GM19351 (cell line): ENCODE measurements around the gene KCNQ1.
"Not testable (repeated sequence)": the region's sequence is repeated elsewhere in the genome, so short reads cannot be mapped to it uniquely, and the experiment has no call there.

Source experiments
- ATAC-seq: cut with Tn5 transposase; IDR thresholded peaks from one replicate; pipeline ENCODE4 v1.9.1; 2021; ENCODE audit warnings: mild to moderate bottlenecking, moderate library complexity; ENCODE audit not compliant: unreplicated experiment

Gene KCNQ1

DNA sequence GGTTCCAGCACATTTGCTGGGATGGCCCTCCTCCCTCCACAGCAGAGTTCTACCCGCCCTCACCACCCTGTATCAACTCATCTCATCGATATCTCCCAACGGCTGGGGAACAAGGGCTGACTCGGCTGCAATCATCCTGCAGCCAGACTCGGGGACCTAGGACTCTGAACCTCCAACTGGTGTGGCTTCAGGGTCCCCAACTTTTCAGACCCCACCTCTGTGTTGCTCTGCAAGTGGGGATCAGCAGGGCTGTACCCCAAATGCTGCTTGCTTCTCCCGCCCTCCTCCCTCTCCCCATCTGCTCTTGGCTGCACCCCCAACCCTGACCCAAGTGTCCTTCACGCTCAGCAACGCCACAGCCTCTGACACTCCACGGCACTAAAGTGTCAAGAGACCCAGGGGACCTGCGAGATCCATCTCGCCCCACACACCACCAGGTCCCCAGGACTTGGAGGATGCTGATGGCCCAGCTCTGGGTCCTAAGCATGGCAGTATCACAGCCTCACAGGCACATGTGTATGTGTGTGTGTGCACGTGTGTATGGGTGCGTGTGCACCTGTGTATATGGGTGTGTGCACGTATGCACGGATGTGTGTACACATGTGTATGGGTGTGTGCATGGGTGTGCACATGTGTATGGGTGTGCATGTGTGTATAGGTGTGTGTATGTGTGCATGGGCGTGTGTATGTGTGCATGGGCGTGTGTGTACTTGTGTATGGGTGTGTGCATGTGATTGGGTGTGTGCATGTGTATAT, 26.4 kb downstream of the KCNQ1 start:
- ATAC-seq = no peak

DNA sequence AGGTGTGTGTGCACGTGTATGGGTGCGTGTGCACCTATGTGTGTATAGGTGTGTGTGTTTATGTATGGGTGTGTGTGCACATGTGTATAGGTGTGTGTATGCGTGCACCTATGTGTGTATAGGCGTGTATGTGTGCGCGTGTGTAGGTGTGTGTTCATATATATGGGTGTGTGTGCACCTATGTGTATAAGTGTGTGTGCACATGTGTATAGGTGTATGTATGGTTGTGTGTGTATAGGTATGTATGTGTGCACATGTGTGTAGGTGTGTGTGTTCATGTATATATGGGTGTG, 26.9 kb downstream of the KCNQ1 start:
- ATAC-seq = no peak

DNA sequence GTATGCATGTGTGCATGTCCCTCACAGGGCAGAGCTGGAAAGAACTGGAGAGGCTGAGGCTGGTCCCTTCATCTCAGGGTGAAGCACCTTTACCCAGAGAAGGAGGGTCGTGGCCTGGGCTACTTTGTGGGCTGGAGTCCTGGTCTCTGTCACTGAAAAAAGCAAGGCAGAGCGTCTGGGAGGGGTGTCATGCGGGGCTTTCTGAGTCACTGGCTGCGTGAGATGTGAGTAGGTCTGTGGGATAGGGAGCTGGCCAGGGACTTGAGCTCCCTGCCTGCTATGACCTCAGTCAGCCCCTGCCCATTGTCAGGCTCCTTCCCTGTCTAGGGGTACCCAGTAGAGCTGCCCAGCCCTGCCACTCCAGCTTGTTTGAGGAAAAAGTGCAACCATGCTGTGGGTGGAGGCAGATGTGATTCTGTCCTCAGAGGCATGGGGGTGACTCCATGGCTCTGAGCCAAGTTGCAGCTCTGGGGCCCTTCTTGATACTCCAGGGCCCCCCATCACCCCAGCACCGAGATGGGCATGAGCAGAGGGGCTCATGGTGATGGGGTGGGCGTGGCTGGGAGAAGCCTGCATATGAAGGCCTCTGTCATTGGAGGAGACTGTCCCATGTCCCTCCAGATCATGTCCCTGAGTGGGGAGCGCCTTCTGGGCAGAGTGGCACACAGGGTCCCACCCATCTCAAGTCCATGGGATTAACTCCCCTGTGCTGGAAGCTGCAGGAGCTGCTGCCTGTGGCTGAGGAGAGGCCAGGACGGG, 27.8 kb downstream of the KCNQ1 start:
- ATAC-seq = no peak

- ATAC-seq = no peak
Measured at GRCh38 chr11:2473361-2474058, 28.7 kb downstream of the KCNQ1 start.

DNA sequence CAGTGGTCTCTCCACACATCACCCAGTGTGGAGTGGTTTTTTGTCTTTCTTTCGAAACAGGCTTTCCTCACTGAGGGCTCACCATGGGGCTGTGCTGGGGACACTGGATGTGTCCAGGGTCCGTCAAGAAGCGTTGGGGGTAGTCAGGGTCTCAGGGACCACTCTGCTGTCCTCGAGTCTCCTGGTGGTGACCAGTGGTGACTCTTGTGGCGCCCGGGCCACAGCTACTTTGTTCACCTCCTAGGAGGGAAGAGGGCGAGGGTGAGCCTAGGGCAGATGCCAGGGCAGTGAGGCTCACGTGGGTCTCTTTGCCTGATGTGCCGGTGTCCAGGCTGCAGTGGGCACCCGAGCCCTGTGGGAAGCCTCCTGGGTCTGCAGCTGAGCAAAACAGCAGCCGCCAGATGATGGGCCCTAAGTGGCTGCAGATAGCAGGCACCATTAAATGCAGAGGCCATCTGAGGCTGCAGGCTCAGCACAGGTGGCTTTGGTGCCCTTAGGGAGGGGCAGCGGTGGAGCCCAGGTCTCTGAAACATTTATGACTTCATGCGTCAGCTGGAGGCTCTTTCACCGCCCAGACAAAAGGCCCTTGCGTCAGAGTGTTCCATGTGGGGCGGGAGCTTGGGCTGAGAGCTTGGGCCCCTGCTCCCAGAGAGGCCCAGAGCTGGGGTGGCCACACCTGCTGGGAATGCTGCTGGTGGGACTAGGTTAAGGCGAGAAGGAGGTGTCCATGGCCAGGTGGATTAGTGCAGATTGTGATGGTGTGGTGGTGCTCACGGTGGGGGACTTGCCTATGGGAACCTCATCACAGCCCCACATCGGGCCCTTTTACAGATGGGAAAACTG, 29.5 kb downstream of the KCNQ1 start:
- ATAC-seq = no peak

GRCh38 chr11:2475136-2475918, 30.5 kb downstream of the KCNQ1 start:
- ATAC-seq = no peak

DNA sequence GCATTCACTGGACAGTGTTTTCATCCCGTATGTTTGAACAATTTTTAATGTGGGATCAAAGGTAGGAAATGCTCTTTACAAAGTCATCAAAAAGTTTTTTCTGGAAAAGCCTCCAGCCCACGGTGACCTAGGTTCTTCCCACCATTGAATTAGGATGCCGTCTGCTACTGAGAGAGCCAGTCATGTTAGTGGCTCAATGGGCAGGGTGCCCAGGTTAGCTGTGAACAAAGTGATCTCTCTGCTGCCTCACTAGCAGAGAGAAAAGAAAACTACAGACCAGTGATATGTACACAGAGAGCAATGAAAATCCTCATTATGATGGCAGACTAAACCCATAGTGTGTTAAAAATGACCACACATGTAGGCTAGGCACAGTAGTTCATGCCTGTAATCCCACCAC, 32.4 kb downstream of the KCNQ1 start:
- no peak for ATAC-seq

- no peak for ATAC-seq
Measured at GRCh38 chr11:2477936-2478335, 33.1 kb downstream of the KCNQ1 start.

- not testable (repeated sequence) for ATAC-seq
Measured at GRCh38 chr11:2480067-2480873, 35.5 kb downstream of the KCNQ1 start.

DNA sequence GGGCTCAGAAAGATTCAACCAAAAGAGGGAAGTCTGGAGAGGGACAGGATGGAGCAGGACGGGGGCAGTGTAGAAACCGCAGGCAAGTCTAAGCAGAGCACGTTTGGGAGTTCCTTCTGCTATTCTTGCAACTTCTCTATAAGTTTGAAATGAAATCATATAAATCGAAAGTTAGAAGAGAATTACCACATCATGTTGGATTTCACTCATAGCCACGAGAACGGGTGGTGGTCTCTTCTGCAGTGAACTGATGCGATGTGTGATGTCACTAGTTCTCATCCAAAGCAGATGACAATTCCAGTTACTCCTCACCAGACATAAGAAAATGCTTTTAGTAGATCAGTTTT, 36.0 kb downstream of the KCNQ1 start:
- no peak for ATAC-seq

- no peak for ATAC-seq
Measured at GRCh38 chr11:2481253-2481652, 36.4 kb downstream of the KCNQ1 start.

DNA sequence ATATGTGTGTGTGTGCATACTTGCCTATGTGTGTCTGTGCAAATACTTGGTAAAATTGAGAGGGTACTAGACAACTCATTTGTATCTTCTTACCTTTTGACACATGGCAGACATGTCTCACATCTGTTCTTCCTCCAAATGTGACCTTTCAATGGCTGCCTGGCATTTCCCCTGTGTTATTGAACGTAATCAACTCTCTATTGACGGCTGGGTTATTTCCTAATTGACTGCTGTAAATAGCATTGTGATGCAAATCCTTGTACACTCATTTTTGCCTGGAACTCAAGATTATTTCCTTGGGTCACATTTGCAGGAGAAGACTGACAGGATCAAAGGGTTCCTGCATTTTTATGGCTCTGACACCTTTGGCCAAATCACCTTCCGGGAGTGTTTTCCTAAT, 37.4 kb downstream of the KCNQ1 start:
- ATAC-seq = no peak

DNA sequence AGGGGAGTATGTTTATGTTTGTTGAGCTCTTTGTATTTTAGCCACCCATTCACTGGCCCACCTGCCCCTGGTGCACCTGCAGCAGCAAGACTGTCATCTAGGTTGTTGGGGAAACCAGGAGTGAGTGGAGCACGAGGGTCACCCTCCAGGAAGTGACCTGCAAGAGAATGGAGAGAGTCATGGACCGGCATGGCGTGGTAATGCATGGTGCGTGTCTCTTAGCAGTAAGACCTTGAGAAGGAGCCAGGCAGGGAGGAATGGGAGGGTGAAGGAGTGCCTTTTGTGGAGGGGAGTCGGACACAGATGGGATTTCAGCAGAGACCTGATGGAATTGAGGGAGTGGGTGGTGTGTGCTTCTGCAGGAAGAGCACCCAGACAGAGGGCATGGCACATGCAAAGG, 37.9 kb downstream of the KCNQ1 start:
- no peak for ATAC-seq

DNA sequence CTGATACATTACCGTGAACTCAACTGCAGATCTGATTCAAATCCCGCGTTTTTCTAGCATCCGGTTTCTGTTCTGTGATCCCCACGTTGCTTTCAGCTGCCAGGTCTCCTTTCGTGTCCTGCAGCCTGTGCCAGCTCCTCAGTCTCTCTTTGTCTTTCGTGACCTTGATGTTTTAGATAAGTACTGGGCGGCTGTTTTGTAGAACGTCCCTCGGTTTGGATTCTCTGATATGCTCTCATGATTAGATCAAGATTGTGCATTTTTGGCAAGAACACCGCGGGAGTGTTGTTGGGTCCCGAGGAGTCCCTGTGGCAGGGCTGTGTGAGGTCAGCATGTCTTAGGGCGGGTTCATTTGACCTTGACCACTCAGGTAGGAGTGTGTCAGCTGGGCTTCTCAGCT, 38.6 kb downstream of the KCNQ1 start:
- no peak for ATAC-seq

DNA sequence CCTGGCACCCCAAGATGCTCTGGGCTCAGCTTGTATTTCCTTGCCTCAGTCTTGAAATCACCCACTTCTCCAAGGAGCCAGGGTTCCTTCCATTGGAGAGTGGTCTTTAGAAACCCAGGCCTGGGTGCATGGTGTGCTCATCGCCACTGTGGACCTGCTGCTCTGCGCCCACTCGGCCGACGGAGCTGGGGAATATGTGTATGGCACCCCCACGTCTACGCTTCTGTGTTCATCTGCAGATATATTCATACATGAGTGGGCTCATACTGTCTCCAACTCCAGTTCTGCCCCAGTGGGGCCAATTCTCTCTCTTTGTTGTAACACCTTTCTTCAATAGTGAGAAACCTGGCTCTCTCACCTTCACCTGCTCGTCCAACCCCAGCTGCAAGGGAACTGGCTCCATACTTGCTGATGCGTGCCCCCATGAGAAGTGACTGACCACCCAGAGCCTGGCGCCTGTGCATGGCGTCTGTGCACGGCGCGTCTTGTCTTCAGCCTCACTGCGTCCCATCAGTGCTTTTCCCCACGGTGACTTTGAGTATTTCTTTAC, 39.8 kb downstream of the KCNQ1 start:
- ATAC-seq = no peak

DNA sequence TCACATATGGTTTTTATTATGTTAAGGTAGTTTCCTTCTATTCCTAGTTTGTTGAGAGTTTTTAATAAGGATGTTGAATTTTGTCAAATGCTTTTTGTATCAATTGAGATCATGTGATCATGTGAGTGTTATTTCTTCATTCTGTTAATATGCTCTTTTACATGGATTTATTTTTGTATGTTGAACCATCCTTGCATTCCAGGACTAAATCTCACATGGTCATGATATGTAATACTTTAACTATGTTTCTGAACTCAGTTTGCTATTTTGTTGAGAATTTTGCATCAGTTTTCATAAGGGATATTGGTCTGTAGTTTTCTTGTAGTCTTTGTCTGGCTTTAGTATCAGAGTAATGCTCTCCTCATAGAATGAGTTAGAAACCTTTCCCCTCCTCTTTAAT, 43.2 kb downstream of the KCNQ1 start:
- no peak for ATAC-seq

- no peak for ATAC-seq
Measured at GRCh38 chr11:2489083-2489482, 44.3 kb downstream of the KCNQ1 start.

- not testable (repeated sequence) for ATAC-seq
Measured at GRCh38 chr11:2497951-2498350, 53.1 kb downstream of the KCNQ1 start.

DNA sequence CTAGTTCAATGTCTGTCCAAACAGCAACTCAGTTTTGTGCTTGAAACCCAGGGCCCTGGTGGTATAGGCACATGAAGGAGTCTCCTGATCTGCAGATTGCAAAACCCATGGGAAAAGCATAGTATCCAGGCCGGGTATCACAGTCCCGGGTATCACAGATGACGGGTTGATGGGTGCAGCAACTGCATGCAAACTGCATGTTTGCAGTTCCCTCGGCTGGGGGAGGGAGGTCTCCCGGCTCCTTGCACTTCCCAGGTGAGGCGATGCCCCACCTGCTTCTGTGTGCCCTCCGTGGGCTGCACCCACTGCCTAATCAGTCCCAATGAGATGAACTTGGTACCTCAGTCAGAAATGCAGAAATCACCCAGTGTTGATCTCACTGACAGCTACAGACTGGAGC, 53.9 kb downstream of the KCNQ1 start:
- ATAC-seq = no peak
